ENCODE measurements around the gene ANKRD52. TPM values are rescaled to one million over a fixed set of nuclear protein-coding genes. Genes with fewer than 3 reads are reported as not detected.
A peak's percentile ranks its signal among the peaks of the same experiment; 100 is the strongest.
"Not testable (repeated sequence)": the region's sequence is repeated elsewhere in the genome, so short reads cannot be mapped to it uniquely, and the experiment has no call there.

ANKRD52 gene
- total RNA-seq, 2 donors from 2014 or later, result 24.6 to 34.5 TPM

GRCh38 chr12:56280849-56281248 is 22.7 kb upstream of the ANKRD52 start:
- intact Hi-C loops (cut with DNase I), result no loop called here

GRCh38 chr12:56278905-56279304 is 20.7 kb upstream of the ANKRD52 start:
- peak; percentile 2 for DNase-seq (ENCODE audit: low spot score)
- intact Hi-C loops (cut with DNase I), result no loop called here

More at GRCh38 chr12:56280849-56281248, 22.7 kb upstream of the ANKRD52 start:
- DNase-seq (ENCODE audit: low spot score), result peak; percentile 23

DNA sequence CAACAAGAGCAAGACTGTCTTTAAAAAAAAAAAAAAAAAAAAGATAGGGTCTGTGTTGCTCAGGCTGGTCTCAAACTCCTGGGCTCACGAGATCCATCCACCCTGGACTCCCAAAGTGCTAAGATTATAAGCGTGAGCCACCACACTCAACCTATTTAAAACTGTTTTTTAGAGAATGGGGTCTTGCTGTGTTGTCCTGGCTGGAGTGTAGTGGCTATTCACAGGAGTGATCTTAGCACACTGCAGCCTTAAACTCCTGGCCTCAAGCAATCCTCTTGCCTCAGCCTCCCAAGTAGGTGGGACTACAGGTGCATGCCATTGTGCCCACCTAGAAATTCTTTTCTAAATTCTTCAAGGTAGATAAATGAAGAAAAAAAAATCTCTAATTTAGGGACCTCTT is 16.1 kb upstream of the ANKRD52 start:
- no peak for DNase-seq (ENCODE audit: low spot score)
- intact Hi-C loops (cut with DNase I), result no loop called here

GRCh38 chr12:56272468-56272867 is 14.3 kb upstream of the ANKRD52 start:
- DNase-seq (ENCODE audit: low spot score), result peak; percentile 4
- intact Hi-C loops (cut with DNase I), result not testable (repeated sequence)

GRCh38 chr12:56271031-56271430 is 12.8 kb upstream of the ANKRD52 start:
- intact Hi-C loops (cut with DNase I), result no loop called here

DNA sequence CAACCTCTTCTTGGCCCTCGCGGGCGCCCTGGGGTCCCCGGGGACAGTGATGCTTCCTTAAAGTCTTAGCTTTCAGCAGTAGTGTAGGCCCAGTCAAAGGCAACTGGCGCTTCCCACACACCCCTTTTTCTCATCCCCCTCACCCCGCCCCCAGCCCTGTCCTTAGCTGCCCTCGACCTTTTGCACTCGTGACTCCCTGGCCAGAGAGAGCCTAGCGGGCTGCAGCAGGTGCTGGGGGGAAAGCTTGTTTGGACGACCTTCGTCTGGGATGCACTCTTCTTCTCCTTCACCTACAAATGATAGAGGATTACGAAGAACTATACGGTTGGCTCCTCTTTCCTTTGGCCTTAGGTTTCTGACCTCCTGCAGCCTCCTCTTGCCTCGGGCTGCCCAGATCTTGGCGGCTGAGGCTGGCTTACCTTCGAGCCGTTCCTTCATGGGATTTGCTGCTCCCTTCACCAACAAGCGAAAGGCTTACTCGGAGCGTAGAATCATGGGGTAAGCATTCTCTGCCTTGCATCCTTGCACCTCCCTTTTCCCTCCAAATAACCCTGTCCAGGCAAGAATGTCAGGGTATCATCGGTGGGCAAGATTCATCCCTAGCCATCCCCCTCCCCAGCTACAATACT is 9.4 kb upstream of the ANKRD52 start:
- DNase-seq (ENCODE audit: low spot score), result no peak
- intact Hi-C loops (cut with DNase I), result no loop called here

More at GRCh38 chr12:56271031-56271430, 12.8 kb upstream of the ANKRD52 start:
- no peak for DNase-seq (ENCODE audit: low spot score)

DNA sequence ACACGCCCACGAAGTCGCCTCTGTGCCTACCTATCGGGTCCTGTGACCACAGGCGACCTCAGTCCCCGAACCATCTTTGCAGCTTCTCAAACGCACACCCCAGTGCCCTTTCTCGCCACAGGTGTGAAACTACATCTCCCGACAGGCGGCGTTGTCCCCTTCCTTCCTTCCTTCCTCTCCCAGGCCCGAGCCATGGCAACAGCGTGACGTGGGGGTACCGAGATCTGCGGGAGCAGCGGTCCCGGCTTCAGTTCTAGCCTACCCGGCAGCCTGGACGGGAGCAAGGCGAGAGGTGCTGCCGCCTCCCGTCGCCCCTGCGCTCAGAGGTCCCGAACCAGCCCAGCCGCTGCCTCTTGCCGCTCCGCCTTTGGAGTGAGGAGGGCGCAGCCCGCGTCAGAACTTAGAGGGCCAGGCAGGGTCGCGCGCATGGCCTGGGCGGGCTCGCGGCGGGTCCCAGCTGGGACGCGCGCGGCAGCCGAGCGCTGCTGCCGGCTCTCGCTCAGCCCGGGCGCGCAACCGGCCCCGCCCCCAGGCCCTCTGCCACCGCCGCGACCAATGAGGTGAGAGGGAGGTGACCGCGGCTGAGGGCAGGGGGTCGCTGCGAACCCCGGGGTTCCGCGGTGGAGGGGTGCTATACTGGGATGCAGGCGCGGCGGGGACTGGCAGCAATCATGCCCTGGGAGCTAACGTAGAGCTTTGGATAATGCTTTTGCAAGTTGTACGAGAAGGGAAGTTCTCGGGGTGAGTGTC is 8.7 kb upstream of the ANKRD52 start, which contains the start of gene COQ10A:
TSS of gene COQ10A (plus strand) at position 250 of the 750 bp plus-strand sequence. CDS start at position 427, 177 bp downstream.
- peak; percentile 96 for DNase-seq (ENCODE audit: low spot score)
- intact Hi-C loops (cut with DNase I), result no loop called here

- peak; percentile 62 for DNase-seq (ENCODE audit: low spot score)
- intact Hi-C loops (cut with DNase I), result not testable (repeated sequence)
These were observed 8.0 kb upstream of the ANKRD52 start for GRCh38 chr12:56266068-56266692.

GRCh38 chr12:56262955-56263354 is 4.8 kb upstream of the ANKRD52 start:
- intact Hi-C loops (cut with DNase I), result loop anchor here in 1 of 2 donors (5.0 kb wide), 1 partner anchor 71 kb away; no protein-coding TSS in a partner anchor
- not testable (repeated sequence) for DNase-seq (ENCODE audit: low spot score)

- intact Hi-C loops (cut with DNase I), result loop anchor here in 1 of 2 donors (5.0 kb wide), 1 partner anchor 69 kb away; no protein-coding TSS in a partner anchor
- no peak for DNase-seq (ENCODE audit: low spot score)
These were observed 3.5 kb upstream of the ANKRD52 start for GRCh38 chr12:56261503-56262232.

DNA sequence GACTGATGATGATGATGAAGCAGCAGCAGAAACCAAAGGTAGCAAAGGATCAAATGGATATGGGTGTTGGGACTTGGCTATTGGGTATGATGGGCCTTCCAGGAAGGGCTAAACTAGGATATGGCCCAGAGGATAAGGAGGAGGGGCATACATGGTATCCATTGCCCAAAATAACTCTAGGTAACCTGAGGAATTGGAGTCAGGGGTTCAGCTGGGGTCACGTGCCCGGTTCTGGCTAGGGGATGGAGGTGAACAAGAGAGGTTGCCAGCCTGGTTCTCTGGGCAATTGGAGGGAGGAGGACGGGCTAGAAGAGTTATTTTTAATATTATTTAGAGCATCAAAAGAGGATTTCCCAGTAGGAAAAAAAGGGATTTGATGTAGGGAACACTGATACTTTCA is 2.7 kb upstream of the ANKRD52 start:
- no peak for DNase-seq (ENCODE audit: low spot score)
- intact Hi-C loops (cut with DNase I), result loop anchor here in 1 of 2 donors (5.0 kb wide), 1 partner anchor 69 kb away; no protein-coding TSS in a partner anchor

- DNase-seq (ENCODE audit: low spot score), result no peak
- intact Hi-C loops (cut with DNase I), result loop anchor here in 1 of 2 donors (5.0 kb wide), 1 partner anchor 68 kb away; no protein-coding TSS in a partner anchor
These were observed 2.2 kb upstream of the ANKRD52 start for GRCh38 chr12:56260380-56260779.

DNA sequence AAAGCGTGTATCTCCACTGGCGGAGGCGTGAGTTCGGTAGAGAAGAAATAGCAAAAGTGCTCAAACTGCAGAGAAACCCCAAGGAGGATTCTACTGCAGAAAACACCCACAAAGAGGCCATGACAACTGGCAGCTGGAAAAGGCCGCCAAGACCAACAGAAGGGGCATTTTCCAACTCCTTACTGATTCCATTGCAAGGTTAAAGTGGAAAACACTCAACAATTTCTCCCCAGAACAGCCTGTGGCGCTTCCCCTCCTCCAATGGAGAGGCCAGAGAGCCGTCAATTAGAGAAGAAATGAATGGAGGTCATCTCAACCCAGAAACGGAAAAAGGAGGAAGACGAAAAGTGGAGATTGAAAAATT is 618 bp upstream of the ANKRD52 start:
- no peak for DNase-seq (ENCODE audit: low spot score)
- intact Hi-C loops (cut with DNase I), result no loop called here

DNA sequence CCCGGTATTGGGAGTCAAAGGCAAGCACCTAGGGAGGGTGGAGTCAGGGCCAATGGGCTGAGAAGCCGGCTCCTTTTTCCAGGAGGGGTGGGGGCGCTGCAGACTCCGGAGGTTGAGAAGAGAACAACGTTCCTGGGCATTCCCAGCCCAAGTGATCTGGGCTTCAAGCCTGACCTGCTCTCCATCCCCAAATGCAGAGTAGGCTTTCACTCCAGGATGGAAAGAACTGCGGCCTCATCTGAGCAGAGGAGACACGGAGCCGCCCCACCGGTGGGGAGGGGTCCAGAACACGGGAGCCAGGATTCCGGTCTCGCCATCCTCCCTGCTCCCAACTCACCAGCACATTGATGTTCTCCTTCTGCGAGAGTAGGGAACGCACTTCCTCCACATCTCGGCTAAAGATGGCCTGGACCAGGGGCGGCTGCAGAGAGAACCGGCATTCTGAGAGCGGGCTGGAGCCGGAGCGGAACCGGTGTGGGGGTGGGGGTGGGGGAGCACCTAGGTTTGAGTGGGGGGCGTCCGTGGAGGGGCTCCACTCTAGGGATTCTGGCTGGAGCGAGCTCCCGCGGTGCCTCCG is 605 bp downstream of the ANKRD52 start:
- intact Hi-C loops (cut with DNase I), result loop anchor here in 1 of 2 donors (1.0 kb wide), 1 partner anchor 18 kb away; no protein-coding TSS in a partner anchor
- DNase-seq (ENCODE audit: low spot score), result no peak

DNA sequence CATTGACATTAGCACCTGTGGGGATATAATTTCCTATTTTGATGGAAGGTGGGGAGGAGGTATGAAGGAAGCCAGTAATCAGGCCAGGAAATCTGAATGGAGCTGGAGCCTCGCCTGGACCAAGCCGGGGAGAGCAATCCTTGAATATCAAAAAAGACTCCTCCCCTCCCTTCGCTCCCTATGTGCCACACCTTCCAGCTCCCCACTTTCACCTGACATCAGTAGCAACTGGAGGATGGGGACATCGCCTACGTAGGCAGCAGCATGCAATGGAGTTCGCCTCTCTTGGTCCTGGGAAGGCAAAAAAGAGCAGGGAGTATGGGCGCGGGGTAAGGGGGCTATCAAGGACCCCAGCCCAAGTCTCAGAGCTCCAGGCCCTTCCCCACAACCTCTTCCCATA is 1.1 kb downstream of the ANKRD52 start:
- intact Hi-C loops (cut with DNase I), result loop anchor here in 1 of 2 donors (1.0 kb wide), 1 partner anchor 18 kb away; no protein-coding TSS in a partner anchor

DNA sequence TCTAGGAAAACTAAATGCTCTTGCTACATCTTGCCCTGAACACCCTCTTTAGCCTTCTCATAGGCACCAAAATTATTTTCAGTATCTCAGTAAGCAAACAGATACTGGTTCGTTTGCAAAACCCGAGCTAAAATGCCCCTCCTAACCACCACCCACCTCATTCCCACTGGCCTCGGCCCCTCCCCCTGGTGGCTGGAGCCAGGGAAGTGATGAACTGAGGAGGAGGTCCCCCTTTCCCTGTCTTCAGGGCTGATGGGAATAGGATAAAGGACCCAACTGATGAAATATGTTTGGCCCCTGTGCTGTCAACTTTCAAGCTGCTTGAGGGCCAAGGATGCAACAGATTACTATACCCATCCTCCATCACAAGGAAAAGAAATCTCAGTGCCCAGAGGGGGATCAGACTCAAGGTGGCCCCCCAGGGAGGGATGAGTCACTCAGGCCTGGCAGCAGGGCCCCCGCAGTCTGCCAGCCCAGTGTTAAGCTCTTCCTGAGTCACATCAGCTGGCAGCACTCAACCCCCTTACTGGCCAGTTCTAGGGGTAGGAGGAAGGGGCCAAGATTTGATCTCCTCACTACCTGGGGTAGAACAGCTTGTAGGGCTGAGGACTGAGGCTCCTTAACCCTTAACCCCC is 1.7 kb downstream of the ANKRD52 start:
- intact Hi-C loops (cut with DNase I), result no loop called here
- DNase-seq (ENCODE audit: low spot score), result no peak

More for the DNA sequence above, 1.1 kb downstream of the ANKRD52 start:
- no peak for DNase-seq (ENCODE audit: low spot score)

DNA sequence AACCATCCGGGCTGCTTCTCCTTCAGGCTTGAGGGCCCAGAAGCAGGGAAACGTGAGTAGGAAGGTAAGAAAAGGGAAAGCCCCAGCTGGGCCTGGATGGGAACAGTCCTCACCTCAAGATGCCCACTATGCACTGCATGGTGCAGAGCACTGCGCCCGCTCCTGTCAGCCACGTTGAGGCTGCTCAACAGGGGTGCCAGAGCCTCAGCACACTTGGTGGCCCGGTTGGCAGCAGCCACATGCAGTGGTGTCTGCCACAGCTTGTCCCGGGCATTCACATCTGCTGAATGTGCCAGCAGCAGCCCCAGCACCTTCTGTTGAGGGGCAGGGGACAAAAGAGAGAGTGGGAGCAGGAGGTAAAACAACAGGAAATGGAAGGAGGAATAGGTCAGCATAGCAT is 2.5 kb downstream of the ANKRD52 start:
- no peak for DNase-seq (ENCODE audit: low spot score)
- intact Hi-C loops (cut with DNase I), result no loop called here

DNA sequence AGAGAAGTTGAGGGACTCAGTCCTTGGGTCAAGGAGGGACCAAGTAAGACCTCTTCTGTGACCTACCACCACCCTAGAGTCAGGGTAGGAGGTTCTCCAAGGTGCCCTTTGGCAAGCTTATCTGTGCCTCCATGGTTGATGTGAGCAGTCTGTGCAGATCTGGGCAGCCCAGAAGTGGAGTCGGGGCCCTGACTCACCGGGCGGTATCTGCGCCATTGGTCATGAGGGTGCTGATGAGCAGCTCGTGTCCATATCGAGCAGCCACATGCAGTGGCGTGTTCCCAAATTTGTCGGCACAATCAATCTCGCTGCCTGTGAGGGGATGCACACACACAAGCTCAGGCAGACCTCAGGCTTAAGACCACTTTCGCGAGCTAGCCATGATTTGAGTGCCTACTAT is 5.1 kb downstream of the ANKRD52 start:
- DNase-seq (ENCODE audit: low spot score), result no peak
- intact Hi-C loops (cut with DNase I), result no loop called here

All from posterior vena cava (tissue), 2 donors.